ENCODE results near the gene ARHGAP26.

The ARHGAP26 gene

DNA sequence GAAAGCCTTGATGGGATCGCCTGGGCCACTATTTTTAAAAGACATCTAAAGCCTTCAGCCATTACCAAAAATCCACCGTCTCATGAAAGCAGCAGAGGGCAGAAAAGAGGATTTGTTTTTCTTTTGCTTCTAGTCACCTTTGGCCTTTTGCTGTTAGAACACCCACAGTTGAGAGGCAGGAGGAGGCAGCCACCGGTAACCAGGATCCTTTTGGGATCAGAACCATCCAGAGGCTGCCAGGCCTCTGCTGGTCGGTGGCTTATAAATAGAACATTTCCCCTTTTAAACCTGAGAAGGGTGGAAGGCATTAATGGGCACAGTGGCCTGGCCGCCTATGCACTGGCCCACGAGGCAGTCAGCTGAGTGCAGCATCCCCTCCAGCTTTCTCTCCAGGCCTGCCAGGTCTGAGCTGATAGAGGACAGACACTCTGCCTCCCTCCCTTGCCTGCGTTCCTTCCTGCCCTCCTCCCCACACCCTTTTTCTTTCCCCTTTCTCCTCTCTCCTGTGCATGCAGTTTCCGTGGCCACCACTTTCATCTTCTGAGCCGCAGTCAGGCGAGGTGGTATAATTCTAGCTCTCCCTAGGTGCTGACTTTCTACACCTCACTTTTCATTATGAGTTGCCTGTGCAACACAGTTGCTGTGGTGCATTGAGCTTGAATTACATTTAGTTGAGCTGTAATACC is 253.4 kb downstream of the ARHGAP26 start:
- ATAC-seq (replicated peaks) (no peak), DNase-seq (no peak)
- no peaks in the 10 kb centered on the region for H3K27me3 Mint-ChIP-seq
- no peak overlapping the region for H3K4me3 Mint-ChIP-seq
- peaks cover under 1 to 2% of the 10 kb centered on the region in 2 donors for H3K9me3 Mint-ChIP-seq
- peaks cover 22 to 51% of the 10 kb centered on the region in 2 donors for H3K4me1 Mint-ChIP-seq
- H3K27ac Mint-ChIP-seq = no peak overlapping the region
- peaks cover under 1 to 2% of the 10 kb centered on the region in 2 donors for H3K36me3 Mint-ChIP-seq

DNA sequence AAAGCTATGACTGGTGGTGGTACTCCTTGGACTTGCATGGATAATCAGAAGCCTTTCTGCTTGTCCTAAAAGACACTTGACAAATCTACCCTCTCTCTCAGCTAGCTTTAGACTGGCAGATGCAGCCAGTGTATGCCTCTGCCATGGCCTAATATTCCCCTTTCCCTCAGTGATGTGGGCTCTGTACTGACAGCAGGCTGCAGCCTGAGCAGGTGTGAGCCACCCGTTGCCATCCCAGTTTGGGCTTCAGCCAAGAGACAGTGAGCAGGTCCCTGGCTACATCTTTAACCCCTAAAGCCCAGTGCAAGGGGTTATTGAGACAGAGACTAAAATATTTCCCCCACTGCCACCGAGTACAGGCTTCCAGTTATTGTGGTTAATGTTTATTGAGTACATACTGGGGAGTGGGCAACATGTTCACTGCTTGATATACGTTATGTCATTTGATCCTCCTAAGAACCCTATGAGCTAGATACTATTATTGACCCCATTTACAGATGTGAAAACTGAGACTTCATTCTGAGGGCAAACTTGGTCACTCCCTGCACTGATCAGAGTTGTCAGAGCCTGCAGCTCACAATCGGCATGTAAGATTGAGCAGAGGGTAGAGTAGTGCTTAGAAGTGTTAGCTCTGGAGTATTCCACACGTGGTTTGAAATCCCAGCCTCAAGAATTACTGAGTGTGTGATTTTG is 254.2 kb downstream of the ARHGAP26 start:
- peaks cover 20 to 45% of the 10 kb centered on the region in 2 donors for H3K4me1 Mint-ChIP-seq
- H3K27me3 Mint-ChIP-seq = no peaks in the 10 kb centered on the region
- no peak for DNase-seq
- H3K4me3 Mint-ChIP-seq = no peak overlapping the region
- ATAC-seq (replicated peaks) = no peak
- peaks cover 0 to 2% of the 10 kb centered on the region in 2 donors for H3K9me3 Mint-ChIP-seq
- peaks cover 0 to 2% of the 10 kb centered on the region in 2 donors for H3K36me3 Mint-ChIP-seq
- H3K27ac Mint-ChIP-seq = no peak overlapping the region

DNA sequence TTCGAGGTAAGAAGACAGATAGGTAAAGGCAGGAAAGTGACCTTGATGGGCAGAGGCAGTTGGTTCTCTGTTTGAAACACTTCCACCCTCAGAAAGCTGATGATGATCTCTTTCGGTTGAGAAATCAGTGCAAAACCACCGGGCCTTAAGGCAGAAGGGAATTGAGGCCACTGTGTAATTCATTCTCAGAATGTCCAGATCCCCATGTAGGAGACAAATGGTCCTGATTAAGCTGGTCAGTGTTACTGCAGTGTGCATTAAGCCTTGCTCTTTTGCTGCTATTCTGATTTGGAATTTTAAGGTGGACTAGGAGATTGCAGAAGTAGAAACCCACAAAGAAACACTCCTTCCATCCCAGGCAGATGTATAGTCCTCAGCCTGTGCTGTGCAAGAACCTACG is 255.2 kb downstream of the ARHGAP26 start:
- ATAC-seq (replicated peaks) (no peak), DNase-seq (no peak)
- Mint-ChIP-seq H3K4me3 (no peak overlapping the region), H3K27ac (no peak overlapping the region), H3K27me3 (no peaks in the 10 kb centered on the region), H3K4me1 (peaks cover 20 to 44% of the 10 kb centered on the region in 2 donors), H3K36me3 (no peaks in the 10 kb centered on the region), H3K9me3 (no peaks in the 10 kb centered on the region)

DNA sequence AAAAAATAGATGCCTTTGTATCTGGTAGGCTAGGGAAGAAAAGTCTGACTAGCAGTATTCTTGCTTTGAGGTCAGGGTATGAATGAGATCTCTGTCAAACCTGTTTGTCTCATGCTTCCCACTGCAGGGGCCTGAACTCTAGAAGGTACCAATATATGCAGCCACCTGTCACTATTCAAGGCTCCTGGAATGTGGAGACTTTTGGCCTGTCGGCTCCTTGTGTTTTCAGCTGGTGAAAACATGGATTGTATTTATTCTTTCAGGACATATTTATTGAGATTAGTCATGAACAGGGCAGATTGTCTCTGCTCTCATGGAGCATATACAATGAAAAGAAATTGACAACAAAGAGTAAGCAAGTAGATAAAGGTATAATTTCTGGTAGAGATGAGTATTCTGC is 255.8 kb downstream of the ARHGAP26 start:
- no peak for ATAC-seq (replicated peaks)
- Mint-ChIP-seq H3K4me3 (no peak overlapping the region), H3K27ac (no peak overlapping the region), H3K27me3 (no peaks in the 10 kb centered on the region), H3K36me3 (peaks cover under 1 to 1% of the 10 kb centered on the region in 2 donors), H3K4me1 (peaks cover 25 to 46% of the 10 kb centered on the region in 2 donors), H3K9me3 (no peaks in the 10 kb centered on the region)
- DNase-seq = no peak

DNA sequence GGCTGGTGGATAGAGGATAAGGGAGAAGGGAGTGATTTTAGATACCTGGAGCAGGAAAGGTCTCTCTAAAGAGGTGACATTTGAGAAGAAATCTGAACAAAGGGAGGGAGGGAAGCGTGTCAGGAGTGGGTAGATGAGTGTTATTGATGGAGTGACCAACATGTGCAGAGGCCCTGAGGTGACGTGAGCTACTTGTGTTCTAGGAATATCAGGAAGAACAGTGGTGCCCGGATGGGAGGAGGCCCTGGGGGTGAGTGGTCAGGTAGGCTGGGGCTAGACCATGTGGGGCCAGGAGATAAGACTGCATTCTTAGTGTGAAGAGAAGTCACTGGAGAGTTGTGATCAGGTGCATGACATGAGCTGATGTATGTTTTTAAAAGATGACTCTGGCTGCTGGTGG is 256.2 kb downstream of the ARHGAP26 start:
- DNase-seq (no peak), ATAC-seq (replicated peaks) (no peak)
- H3K9me3 Mint-ChIP-seq = no peaks in the 10 kb centered on the region
- peaks cover 28 to 50% of the 10 kb centered on the region in 2 donors for H3K4me1 Mint-ChIP-seq
- no peak overlapping the region for H3K4me3 Mint-ChIP-seq
- H3K36me3 Mint-ChIP-seq = peaks cover 1 to 4% of the 10 kb centered on the region in 2 donors
- no peak overlapping the region for H3K27ac Mint-ChIP-seq
- no peaks in the 10 kb centered on the region for H3K27me3 Mint-ChIP-seq

DNA sequence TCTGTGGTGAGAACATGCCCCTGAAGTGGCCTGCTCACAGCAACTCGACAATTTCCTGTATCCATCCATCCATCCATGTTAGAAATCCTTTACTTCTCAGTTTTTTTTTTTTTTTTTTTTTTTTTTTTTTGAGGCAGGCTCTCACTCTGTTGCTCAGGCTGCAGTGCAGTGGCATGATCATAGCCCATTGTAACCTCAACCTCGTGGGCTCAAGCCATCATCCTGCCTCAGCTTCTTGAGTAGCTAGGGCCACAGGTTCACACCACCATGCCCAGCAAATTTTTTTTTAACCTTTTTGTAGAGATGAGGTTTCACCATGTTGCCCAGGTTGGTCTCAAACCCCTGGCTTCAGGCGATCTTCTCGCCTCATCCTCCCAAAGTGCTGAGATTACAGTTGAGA is 259.1 kb downstream of the ARHGAP26 start:
- peaks cover 1 to 4% of the 10 kb centered on the region in 2 donors for H3K36me3 Mint-ChIP-seq
- no peak overlapping the region for H3K4me3 Mint-ChIP-seq
- H3K4me1 Mint-ChIP-seq = peaks cover 31 to 59% of the 10 kb centered on the region in 2 donors
- DNase-seq (no peak), ATAC-seq (replicated peaks) (no peak)
- no peak overlapping the region for H3K27ac Mint-ChIP-seq
- no peaks in the 10 kb centered on the region for H3K27me3 Mint-ChIP-seq
- H3K9me3 Mint-ChIP-seq = no peaks in the 10 kb centered on the region

DNA sequence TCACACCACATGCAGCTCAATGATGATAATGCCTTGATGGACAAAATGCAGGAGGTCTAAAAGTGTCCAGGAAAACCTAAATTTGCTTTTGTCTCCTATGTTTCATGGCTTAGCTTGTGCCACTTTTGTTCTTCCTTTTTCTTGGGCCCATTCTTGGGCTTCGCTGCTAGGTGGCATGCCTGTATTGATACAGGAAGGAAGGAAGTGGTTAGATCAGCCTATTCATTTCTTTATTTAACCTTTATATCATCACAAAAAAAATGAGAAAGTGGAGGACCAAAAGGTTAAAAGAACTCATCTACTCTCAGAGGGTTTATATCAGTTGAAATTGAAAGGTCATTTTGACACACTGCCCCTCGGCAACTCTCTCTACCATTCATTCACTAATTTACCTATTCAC is 260.2 kb downstream of the ARHGAP26 start:
- Mint-ChIP-seq H3K4me3 (peak overlapping the region; percentile 2 to 31), H3K27me3 (no peaks in the 10 kb centered on the region), H3K36me3 (peaks cover 1 to 4% of the 10 kb centered on the region in 2 donors), H3K4me1 (peaks cover 32 to 65% of the 10 kb centered on the region in 2 donors), H3K27ac (no peak overlapping the region), H3K9me3 (no peaks in the 10 kb centered on the region)
- DNase-seq (no peak), ATAC-seq (replicated peaks) (peak; percentile 89 to 90)

DNA sequence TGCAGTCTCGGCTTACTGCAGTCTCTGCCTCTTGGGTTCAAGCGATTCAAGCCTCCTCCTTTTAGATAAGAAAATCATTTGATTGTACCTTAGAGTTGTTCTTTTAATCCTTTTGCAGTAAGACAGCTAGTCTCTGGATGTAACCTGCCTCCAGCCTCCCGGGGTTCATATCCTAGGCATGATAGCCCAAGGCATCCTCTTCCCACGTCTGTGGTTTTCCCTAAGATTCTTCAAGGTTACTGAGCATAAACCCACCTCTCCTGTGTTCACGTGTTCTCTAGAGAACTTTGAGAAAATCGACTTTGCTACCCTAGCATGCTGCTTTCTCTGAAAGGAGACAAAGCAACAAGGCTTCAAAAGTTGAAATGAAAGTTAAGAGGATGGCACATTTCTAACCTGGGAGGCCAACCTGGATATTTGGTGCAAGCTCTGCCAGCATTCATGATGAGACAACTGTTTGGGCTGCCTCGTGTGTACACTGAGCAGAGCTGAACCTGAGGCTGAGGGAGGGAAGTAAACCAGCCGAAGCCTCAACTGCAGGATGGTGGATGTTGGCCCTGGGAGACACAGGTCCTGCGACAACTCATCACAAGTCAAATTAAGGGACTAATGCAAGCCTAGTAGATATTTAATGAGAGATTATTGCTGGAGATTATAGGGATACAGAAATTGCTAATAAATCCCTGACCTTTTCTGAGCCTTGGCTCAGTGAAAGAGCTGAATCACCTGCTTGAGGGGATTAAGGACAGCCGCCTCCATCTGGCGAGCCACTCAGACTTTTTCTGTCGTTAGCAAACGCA is 261.8 kb downstream of the ARHGAP26 start:
- peaks cover 1 to 7% of the 10 kb centered on the region in 2 donors for H3K36me3 Mint-ChIP-seq
- no peaks in the 10 kb centered on the region for H3K27me3 Mint-ChIP-seq
- peaks cover 32 to 68% of the 10 kb centered on the region in 2 donors for H3K4me1 Mint-ChIP-seq
- DNase-seq = no peak
- no peaks in the 10 kb centered on the region for H3K9me3 Mint-ChIP-seq
- no peak overlapping the region for H3K4me3 Mint-ChIP-seq
- H3K27ac Mint-ChIP-seq = no peak overlapping the region
- ATAC-seq (replicated peaks) = no peak

DNA sequence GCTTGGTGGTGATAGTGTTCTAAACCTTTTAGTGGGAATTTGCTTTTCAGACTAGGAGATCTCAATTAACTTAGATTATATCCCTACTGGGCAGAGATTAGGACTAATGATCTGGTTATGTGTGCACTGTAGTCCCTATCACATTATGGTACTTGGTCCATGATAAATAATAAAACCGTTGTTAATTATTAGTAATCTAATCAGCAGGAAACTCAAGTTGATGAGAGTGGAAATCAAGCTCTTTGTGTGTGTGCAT is 262.3 kb downstream of the ARHGAP26 start:
- Mint-ChIP-seq H3K27ac (no peak overlapping the region), H3K4me1 (peaks cover 32 to 70% of the 10 kb centered on the region in 2 donors), H3K4me3 (no peak overlapping the region), H3K9me3 (no peaks in the 10 kb centered on the region), H3K36me3 (peaks cover 1 to 7% of the 10 kb centered on the region in 2 donors), H3K27me3 (no peaks in the 10 kb centered on the region)
- ATAC-seq (replicated peaks) (no peak), DNase-seq (no peak)

DNA sequence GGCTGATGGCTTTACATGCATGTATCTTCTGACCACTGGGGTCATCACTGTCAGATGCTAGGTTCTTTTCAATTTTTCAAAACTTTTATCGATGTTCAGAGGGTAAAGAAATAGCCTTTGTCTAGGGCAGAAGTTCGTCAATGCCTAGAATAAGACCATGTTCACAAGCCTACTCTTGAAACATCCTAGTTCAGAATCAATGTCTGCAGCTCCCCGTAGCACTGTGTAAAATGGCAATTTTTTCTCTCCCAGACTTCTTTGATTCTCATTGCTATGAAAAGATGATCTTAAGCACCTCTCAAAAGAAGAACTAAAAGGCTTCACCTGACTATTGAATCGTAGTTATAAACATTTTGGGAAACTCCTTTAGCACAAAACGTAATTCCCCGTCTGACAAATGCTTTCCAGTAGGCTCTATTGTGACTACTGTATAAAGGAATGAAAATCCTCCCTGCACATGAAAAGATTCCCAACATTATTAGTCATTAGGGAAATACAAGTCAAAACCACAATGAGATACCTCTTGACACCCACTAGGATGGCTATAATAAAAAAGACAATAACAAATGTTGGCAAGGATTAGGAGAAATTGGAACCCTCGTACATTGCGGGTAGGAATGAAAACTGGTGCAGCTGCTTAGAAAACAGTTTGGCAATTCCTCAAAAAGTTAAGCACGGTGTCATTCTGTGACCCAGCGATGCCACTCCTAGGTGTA is 263.5 kb downstream of the ARHGAP26 start:
- Mint-ChIP-seq H3K36me3 (peaks cover 1 to 7% of the 10 kb centered on the region in 2 donors), H3K4me1 (peaks cover 32 to 70% of the 10 kb centered on the region in 2 donors), H3K27ac (no peak overlapping the region), H3K9me3 (no peaks in the 10 kb centered on the region), H3K27me3 (no peaks in the 10 kb centered on the region), H3K4me3 (no peak overlapping the region)
- no peak for DNase-seq
- ATAC-seq (replicated peaks) = no peak

DNA sequence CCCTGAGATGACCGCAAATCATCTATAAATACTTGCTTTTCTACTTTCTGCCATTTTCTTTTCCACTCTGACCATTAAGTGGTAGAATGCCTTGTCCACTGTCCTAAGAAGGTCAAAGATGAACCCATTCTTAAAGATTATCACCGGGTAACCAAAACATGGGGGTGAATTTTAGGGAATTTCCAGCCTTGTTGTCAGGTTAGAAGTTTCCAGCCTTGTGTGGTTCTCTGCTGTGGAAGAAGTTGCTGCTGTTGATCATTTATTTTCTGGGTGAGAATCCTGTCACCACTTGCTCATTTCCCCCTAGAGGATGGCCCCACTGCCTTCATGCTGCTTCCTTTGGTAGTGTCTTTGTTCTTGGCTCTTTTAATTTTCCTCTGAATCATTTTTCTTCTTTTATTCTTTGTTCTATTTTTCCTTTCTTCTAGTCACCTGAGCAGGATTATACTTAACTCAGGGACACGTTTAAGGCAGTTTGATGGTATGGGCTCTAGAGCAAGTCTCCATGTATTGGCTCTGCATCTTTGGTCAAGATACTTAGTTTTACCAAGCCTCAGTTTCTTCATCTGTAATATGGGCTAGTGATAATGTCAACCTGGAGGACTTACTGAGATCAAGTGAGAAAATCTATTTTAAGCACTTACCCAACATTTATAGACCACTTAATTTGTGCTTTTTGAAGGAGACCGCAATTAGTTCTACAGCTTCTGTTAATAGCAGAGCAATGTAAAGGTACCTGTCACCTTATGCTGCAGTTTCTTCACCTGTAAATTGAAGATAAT is 266.2 kb downstream of the ARHGAP26 start:
- Mint-ChIP-seq H3K4me1 (peaks cover 18 to 57% of the 10 kb centered on the region in 2 donors), H3K36me3 (peaks cover 0 to 3% of the 10 kb centered on the region in 2 donors), H3K9me3 (no peaks in the 10 kb centered on the region), H3K4me3 (peak overlapping the region in 1 of 2 donors; percentile 12), H3K27me3 (no peaks in the 10 kb centered on the region), H3K27ac (peak overlapping the region; percentile 33)
- DNase-seq (no peak), ATAC-seq (replicated peaks) (peak; percentile 90)

DNA sequence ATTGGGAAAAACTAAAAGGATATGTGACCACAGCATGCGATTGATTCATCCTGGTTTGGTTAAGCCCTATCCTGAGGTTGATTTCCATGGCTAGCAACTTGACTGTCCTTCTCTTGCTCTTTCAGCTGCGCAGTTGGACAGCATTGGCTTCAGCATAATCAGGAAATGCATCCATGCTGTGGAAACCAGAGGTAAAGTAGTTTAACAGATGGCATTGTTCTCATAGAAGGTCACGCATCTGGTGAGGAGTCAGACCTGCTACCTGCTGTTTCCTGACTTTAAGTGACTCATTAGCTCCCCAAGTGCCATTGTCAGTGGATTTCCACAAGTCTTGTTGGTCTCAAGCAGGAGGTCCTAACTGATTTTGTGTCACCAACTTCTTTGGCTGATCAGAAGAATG is 266.9 kb downstream of the ARHGAP26 start:
- ATAC-seq (replicated peaks) (peak in 1 of 2 donors; percentile 31), DNase-seq (no peak)
- Mint-ChIP-seq H3K9me3 (no peaks in the 10 kb centered on the region), H3K4me1 (peaks cover 15 to 50% of the 10 kb centered on the region in 2 donors), H3K27me3 (no peaks in the 10 kb centered on the region), H3K27ac (no peak overlapping the region), H3K36me3 (peaks cover 0 to 3% of the 10 kb centered on the region in 2 donors), H3K4me3 (no peak overlapping the region)

DNA sequence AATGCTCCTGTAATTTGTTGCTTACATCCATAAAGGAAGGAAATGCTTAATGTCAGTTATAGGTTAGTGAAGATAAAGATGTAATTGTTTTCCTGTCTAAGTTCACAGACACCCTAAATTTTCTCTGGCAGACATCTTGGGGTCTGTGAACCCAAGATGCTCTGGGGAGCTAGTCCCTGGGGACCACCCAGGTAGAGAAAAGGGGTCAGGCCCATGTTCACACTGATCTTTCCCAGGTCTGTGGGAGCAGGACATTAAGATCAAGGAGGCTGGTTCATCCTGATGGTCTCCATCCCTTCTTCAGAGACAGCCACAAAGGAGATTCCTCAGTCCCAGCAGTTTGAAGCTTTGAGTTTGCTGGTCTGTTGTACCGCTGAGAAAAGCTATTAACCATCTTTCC is 267.5 kb downstream of the ARHGAP26 start:
- no peak for ATAC-seq (replicated peaks)
- H3K4me3 Mint-ChIP-seq = no peak overlapping the region
- H3K4me1 Mint-ChIP-seq = peaks cover 13 to 43% of the 10 kb centered on the region in 2 donors
- no peaks in the 10 kb centered on the region for H3K27me3 Mint-ChIP-seq
- H3K9me3 Mint-ChIP-seq = no peaks in the 10 kb centered on the region
- no peak overlapping the region for H3K27ac Mint-ChIP-seq
- peaks cover 0 to 3% of the 10 kb centered on the region in 2 donors for H3K36me3 Mint-ChIP-seq
- DNase-seq = no peak

Measured in stimulated activated naive B cell treated with anti-CD40 and anti-IgM and Interleukin-4, amounts not matched to agents 10 μg/mL and 1 μg/mL and 100 μg/mL, for 72 hours (primary cell).